Stimulated activated naive CD4-positive, alpha-beta T cell treated with Interleukin-2 at 50 U/mL for 16 hours (primary cell): ENCODE data around the gene TAF4.
"Not testable (repeated sequence)": the region's sequence is repeated elsewhere in the genome, so short reads cannot be mapped to it uniquely, and the experiment has no call there.

Experiments used
- DNase-seq: peaks from one replicate; lab custom pipeline; 2025; lab: John Stamatoyannopoulos, UW

The TAF4 gene

DNA sequence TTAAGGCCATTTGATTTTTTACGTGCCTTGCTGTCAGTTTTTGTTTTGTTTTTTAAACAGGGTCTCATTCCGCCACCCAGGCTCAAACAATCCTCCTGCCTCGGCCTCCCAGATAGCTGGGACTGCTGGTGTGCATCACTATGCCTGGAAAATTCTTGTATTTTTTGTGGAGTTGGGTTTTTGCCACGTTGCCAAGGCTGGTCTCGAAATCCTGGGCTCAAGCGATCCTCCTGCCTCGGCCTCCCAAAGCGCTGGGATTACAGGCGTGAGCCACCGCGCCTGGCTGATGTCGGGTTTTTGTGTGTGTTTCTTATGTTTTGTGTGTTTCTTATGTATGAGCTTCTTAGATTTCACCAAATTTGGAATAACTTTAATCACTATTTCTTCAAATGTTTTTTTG lies 104.8 kb downstream of the TAF4 start:
- no peak for DNase-seq

GRCh38 chr20:61958773-61959700 lies 106.6 kb downstream of the TAF4 start:
- DNase-seq, result no peak

DNA sequence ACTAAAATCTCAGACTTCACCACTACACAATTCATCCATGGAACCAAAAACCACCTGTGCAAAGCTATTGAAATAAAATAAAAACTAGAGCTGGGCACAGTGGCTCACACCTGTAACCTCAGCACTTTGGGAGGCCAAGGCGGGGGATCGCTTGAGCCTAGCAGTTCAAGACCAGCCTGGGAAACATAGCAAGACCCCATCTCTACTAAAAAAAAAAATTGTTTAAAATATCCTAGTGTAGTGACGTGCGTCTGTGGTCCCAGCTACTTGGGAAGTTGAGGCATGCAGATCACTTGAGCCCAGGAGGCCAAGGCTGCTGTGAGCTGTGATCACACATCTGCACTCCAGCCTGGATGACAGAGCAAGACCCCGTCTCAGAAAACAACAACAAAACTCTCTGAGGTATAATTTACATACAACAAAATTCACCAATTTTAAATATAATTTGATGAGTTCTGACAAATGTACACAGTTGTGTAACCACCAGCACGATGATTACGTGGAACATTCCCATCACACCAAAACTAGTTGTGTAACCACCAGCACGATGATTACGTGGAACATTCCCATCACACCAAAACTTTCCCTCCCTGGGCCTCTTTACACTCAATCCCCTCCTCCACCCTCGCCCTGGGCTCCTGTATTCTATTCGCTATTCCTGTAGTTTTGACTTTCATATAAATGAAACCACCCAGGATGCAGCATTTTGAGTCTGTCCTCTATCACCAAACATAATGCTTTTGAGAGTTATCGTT lies 107.5 kb downstream of the TAF4 start:
- DNase-seq, result no peak

- DNase-seq, result no peak
Observed at GRCh38 chr20:61956396-61957342, 109.0 kb downstream of the TAF4 start.

- no peak for DNase-seq
Observed at GRCh38 chr20:61955668-61956395, 109.8 kb downstream of the TAF4 start.

DNA sequence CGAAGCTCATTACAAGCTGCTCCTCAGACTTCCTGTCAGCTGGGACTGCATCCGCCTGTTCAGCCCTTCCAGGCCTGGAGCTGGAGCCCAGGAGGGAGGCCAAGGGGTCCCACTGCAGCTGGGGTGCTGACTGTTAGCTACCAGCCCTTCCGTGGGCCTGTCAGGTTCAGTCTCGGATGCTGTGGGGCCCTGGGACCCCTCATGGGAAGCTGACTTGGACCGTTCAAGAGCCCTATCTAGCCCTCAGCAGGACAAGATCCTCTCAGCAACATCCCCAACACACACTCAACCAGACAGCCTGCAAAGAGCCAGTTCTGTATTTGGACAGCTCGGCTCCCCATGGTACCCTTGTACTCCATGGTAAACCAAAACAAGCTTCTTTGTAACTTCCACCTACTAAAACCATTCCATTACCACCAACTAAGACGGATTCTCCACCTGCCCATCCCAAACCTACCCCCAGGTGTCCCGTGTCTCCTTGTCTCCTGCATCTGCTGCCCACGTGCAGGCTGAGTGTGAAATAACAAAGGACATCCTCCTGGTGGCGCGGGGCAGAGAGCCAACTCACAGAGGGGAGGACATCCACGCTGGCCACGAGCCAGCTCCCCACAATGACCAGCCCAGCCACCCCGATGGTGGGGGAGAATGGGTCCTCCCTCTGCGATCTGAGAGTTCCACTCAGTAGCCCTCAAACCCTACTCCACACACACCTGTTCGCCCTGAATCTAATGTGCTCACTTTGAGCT lies 111.2 kb downstream of the TAF4 start:
- DNase-seq, result no peak

DNA sequence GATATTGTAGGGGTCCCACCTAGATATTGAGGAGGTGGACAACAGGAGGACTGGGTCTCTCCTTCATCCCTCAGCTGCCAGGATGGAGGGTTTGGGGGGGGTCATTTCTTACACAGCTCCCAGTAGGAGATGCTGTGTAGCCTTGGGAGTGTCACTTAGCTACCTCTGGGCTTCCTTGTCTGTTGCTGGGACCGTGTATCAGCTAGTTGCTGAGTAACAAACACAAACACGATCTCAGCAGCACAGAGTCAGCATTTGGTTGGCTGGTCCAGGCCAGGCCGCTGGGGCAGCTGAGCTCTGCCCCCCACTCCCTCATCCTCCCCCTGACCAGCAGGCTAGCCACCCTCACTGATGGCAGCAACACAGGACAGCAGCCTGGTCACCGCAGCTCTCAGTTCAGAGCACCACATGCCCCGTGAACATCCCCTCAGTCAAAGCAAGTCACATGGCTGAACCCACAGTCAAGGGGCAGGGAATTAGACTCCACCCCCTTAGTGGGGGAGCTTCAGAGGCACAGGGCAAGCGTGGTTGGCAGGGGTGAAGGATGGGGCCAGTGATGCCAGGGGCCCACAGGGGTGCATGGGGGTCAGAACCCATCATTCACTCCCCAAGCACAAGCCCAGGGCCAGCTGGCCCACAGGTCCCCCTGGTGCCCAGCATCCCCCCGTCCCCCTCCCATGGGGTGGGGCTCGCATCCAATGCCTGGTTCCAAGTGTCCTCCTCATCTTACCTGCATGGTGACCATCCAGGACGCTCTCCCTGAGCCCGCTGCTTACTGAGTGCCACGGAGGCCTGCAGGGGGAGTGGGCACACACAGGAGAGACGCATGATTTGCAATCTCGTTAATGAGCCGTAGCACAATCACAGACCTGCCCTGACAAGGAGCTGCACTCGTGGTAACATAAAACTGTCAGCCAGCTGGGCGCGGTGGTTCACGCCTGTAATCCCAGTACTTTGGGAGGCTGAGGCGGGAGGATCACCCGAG lies 112.4 kb downstream of the TAF4 start:
- DNase-seq, result no peak

DNA sequence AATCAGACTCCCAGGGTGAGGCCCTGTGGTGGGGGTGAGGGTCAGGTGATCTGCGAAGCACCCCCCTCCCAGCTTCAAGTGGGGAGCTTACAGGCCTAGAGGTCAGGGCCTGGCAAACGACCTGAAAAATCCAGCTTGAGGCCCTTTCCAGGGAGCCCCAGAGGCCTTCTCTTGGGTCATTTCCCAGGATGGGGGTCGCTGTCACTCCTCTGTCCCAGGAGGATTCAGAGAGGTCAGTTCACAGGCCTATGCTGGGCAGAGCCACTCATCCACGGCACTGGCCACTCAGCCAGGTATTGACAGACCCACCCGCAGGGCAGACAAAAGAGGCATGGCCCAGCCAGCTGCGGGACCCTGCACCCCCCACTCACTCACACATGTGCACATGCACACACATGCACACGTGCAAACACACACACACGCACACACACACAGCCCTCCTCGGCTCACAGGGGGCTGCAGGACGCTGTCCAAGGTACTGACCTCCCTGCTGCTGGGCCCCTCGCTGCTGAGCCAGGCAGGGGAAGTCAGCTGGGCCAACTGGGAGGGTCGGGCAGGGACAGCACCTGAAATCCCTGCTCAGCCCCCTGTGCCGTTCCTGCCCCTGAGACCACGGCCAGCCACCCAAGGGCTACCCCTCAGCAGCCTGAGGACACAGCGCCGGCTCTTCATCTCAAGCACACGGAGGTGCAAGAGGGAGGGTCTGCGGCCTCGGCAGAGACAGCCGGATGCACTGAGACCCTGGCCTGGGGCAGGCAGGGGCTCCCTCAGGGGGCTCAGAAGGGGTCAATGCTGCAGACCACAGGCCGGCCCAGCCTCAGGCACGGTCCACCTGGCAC lies 113.8 kb downstream of the TAF4 start:
- no peak for DNase-seq

DNA sequence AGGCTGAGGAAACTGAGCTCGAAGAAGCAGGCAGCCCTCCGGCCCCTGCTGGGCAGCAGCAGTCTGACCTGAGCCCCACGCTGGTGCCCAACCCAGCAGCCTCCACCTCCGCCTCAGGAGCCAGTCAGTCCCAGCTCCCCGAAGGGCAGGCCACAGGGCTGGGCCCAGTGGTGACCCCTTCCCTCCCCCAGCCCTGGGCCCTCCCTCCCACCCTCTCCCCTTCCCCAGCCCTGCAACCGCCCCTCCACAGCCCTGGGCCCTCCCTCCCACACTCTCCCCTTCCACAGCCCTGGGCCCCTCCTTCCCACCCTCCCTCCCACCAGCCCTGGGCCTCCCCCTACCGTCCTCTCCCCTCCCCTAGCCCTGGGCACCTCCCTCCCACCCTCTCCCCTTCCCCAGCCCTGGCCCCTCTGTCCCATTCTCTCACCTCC lies 115.0 kb downstream of the TAF4 start:
- DNase-seq, result no peak

- no peak for DNase-seq
Observed at GRCh38 chr20:61949714-61950640, 115.7 kb downstream of the TAF4 start.

- DNase-seq, result no peak
Observed at GRCh38 chr20:61949363-61949713, 116.3 kb downstream of the TAF4 start.

GRCh38 chr20:61948586-61949362 lies 116.9 kb downstream of the TAF4 start:
- DNase-seq, result no peak

- DNase-seq, result not testable (repeated sequence)
Observed at GRCh38 chr20:61948056-61948455, 117.6 kb downstream of the TAF4 start.

- not testable (repeated sequence) for DNase-seq
Observed at GRCh38 chr20:61945495-61945894, 120.2 kb downstream of the TAF4 start.

DNA sequence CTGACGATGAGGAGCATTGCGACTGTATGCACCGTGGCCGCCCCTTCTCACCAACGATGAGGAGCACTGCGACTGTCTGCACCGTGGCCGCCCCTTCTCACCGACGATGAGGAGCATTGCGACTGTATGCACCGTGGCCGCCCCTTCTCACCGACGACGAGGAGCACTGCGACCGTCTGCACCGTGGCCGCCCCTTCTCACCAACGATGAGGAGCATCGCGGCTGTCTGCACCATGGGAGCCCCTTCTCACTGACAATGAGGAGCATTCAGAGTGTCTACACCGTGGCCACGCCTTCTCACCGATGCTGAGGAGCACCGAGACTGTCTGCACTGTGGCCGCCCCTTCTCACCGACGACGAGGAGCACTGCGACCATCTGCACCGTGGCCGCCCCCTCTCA lies 120.7 kb downstream of the TAF4 start:
- not testable (repeated sequence) for DNase-seq

- DNase-seq, result no peak
Observed at GRCh38 chr20:61942526-61942925, 123.2 kb downstream of the TAF4 start.
